PC-9 (cell line): ENCODE results near the gene PDCD1LG2. TPM values are rescaled to one million over a fixed set of nuclear protein-coding genes. Genes with fewer than 3 reads are reported as not detected.

ENCODE experiments used
- BruUV-seq: library from RNA; stranded (reverse); fragments of 400-500 nt; replicated peaks from 2 replicates; lab custom pipeline; 2021; lab: Mats Ljungman, UMichigan
- CTCF ChIA-PET: fragments of 300-600 bp; sonication (Branson Sonifier 250); formaldehyde crosslinking; loops from one replicate; lab custom pipeline; 2022; ENCODE audit warnings: antibody characterized with exemption; lab: Charles Lee
- POLR2A ChIA-PET: fragments of 300-600 bp; sonication (Branson Sonifier 250); formaldehyde crosslinking; loops from one replicate; lab custom pipeline; 2022; ENCODE audit warnings: antibody characterized with exemption; ENCODE audit not compliant: unreplicated experiment; lab: Charles Lee
- DNase-seq, 2 experiments: peaks; one replicate each; pipeline versions ENCODE4 v3.0.0 to v3.0.0-alpha.2; 2015 to 2022; ENCODE audit warnings: mixed read lengths in 1 of 2
- H2AFZ ChIP-seq: fragments of 200-600 bp; sonication (generic); 2 replicates; pipeline ENCODE4 v1.8.1; 2017; ENCODE audit warnings: antibody characterized with exemption
- H3F3A ChIP-seq: fragments of 200-600 bp; sonication (generic); 2 replicates; pipeline ENCODE4 v1.8.1; 2017; ENCODE audit warnings: antibody characterized with exemption, mild to moderate bottlenecking, low read depth; ENCODE audit not compliant: insufficient read depth
- H3K27ac ChIP-seq: fragments of 200-600 bp; sonication (generic); 2 replicates; pipeline ENCODE4 v1.6.1; 2016; ENCODE audit warnings: mixed run types
- H3K27me3 ChIP-seq: fragments of 200-600 bp; sonication (generic); 2 replicates; pipeline ENCODE4 v1.6.1; 2016; ENCODE audit warnings: low read depth, mixed run types; ENCODE audit not compliant: insufficient read depth
- H3K36me3 ChIP-seq: fragments of 200-600 bp; sonication (generic); 2 replicates; pipeline ENCODE4 v1.6.1; 2016; ENCODE audit warnings: low read depth, mixed run types
- H3K4me1 ChIP-seq: fragments of 200-600 bp; sonication (generic); replicated peaks from 2 replicates; pipeline ENCODE4 v1.6.1; 2016; ENCODE audit warnings: mixed run types; ENCODE audit not compliant: insufficient read depth
- H3K4me2 ChIP-seq: fragments of 200-600 bp; sonication (generic); 2 replicates; pipeline ENCODE4 v1.6.1; 2017; ENCODE audit warnings: mixed run types
- H3K4me3 ChIP-seq: fragments of 200-600 bp; sonication (generic); 2 replicates; pipeline ENCODE4 v1.6.1; 2016; ENCODE audit warnings: mixed run types
- H3K79me2 ChIP-seq: fragments of 200-600 bp; sonication (generic); 2 replicates; pipeline ENCODE4 v1.6.1; 2017; ENCODE audit warnings: low read depth, mixed run types
- H3K9me2 ChIP-seq: fragments of 200-600 bp; sonication (generic); 2 replicates; pipeline ENCODE4 v1.8.1; 2017; ENCODE audit warnings: mild to moderate bottlenecking; ENCODE audit not compliant: insufficient read depth
- H3K9me3 ChIP-seq: fragments of 200-600 bp; sonication (generic); 2 replicates; pipeline ENCODE4 v1.8.1; 2016; ENCODE audit warnings: low read depth; ENCODE audit not compliant: insufficient read depth
- H4K20me1 ChIP-seq: fragments of 200-600 bp; sonication (generic); 2 replicates; pipeline ENCODE4 v1.8.1; 2017; ENCODE audit not compliant: insufficient read depth
- EZH2 ChIP-seq: fragments of 200-600 bp; sonication (generic); IDR thresholded peaks from 2 replicates; pipeline ENCODE4 v1.8.0; 2017; ENCODE audit warnings: antibody characterized with exemption, low read depth
- intact Hi-C: fragments of 100-400 bp; cut with micrococcal nuclease; formaldehyde crosslinking; loops from one replicate; pipeline ENCODE4 v1.10.0; 2022; ENCODE audit not compliant: unreplicated experiment
- total RNA-seq: library from RNA; stranded (reverse); gene quantifications from 2 replicates; pipeline ENCODE4 v1.2.3, GENCODE V29; 2021
- TF ChIP-seq, protein P1 (sequence below): fragments of 200-600 bp; sonication (generic); conservative IDR thresholded peaks from 2 replicates; pipeline ENCODE4 v1.6.1; 2017; ENCODE audit warnings: mixed run types, antibody characterized with exemption, mild to moderate bottlenecking, moderate library complexity

Gene PDCD1LG2
- total RNA-seq, 1 experiment from 2014 or later: 1.4 TPM

DNA sequence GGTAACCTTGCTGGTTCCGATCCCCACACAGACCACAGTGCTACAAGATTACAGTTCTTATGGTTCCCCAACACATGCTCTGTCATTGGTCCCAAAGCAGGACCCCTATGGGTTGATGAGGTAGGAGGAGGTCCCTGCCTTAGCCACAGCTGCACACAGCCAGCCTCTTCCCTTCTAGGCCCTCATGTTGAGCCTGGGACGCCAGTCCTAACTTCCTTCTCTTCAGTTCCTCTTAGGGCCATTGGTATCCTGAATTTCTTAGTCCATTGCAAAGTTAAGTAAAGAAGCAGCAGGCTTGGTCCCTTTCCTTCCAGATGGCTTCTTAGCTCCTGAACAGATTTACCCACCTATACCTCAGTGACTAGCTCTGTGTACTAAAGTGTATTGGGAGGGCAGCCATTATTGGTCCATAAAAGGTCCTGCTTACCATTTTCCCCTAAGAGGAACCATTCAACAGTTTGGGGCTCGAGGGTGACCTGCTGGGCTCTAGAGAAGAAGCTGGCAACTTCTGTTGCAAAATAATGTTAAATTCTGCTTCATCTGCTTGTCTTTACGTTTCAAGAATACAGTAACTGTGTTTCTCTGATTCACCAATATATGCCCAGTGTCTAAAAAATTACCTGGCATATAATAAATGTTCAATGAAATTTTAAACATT is 50.2 kb downstream of the PDCD1LG2 start:
- CTCF ChIA-PET: no interaction called here
- H3K27ac ChIP-seq: no peak overlapping the region
- POLR2A ChIA-PET: no interaction called here

GRCh38 chr9:5561828-5562488 is 51.6 kb downstream of the PDCD1LG2 start:
- no peak for TF ChIP-seq EZH2
- TF ChIP-seq, protein P1, sequence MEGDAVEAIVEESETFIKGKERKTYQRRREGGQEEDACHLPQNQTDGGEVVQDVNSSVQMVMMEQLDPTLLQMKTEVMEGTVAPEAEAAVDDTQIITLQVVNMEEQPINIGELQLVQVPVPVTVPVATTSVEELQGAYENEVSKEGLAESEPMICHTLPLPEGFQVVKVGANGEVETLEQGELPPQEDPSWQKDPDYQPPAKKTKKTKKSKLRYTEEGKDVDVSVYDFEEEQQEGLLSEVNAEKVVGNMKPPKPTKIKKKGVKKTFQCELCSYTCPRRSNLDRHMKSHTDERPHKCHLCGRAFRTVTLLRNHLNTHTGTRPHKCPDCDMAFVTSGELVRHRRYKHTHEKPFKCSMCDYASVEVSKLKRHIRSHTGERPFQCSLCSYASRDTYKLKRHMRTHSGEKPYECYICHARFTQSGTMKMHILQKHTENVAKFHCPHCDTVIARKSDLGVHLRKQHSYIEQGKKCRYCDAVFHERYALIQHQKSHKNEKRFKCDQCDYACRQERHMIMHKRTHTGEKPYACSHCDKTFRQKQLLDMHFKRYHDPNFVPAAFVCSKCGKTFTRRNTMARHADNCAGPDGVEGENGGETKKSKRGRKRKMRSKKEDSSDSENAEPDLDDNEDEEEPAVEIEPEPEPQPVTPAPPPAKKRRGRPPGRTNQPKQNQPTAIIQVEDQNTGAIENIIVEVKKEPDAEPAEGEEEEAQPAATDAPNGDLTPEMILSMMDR: no peak
- Histone ChIP-seq H3K27ac (no peak overlapping the region), H2AFZ (no peak overlapping the region), H3K4me1 (no peaks in the 10 kb centered on the region), H3K4me2 (no peak overlapping the region), H3K9me3 (no peaks in the 10 kb centered on the region), H4K20me1 (no peaks in the 10 kb centered on the region), H3F3A (no peaks in the 10 kb centered on the region), H3K27me3 (no peaks in the 10 kb centered on the region), H3K36me3 (no peaks in the 10 kb centered on the region), H3K9me2 (no peaks in the 10 kb centered on the region), H3K79me2 (no peaks in the 10 kb centered on the region), H3K4me3 (no peak overlapping the region)
- CTCF ChIA-PET: no interaction called here
- POLR2A ChIA-PET: no interaction called here
- no TSS peak for BruUV-seq
- intact Hi-C loops: no loop called here
- DNase-seq: no peak

More for the DNA sequence above, 50.2 kb downstream of the PDCD1LG2 start:
- Histone ChIP-seq H3F3A (no peaks in the 10 kb centered on the region), H3K36me3 (no peaks in the 10 kb centered on the region), H3K79me2 (no peaks in the 10 kb centered on the region), H3K4me2 (no peak overlapping the region), H4K20me1 (no peaks in the 10 kb centered on the region), H3K9me3 (no peaks in the 10 kb centered on the region), H2AFZ (no peak overlapping the region), H3K9me2 (no peaks in the 10 kb centered on the region), H3K4me1 (no peaks in the 10 kb centered on the region), H3K4me3 (no peak overlapping the region), H3K27me3 (no peaks in the 10 kb centered on the region)
- no peak for DNase-seq
- no TSS peak for BruUV-seq
- intact Hi-C loops: no loop called here
- no peak for TF ChIP-seq EZH2
- TF ChIP-seq, protein P1: no peak

GRCh38 chr9:5562806-5563416 is 52.6 kb downstream of the PDCD1LG2 start:
- Histone ChIP-seq H3K4me1 (no peaks in the 10 kb centered on the region), H3K9me2 (no peaks in the 10 kb centered on the region), H4K20me1 (no peaks in the 10 kb centered on the region), H3K79me2 (no peaks in the 10 kb centered on the region), H3K36me3 (no peaks in the 10 kb centered on the region), H2AFZ (no peak overlapping the region), H3K4me2 (no peak overlapping the region), H3K4me3 (no peak overlapping the region), H3K9me3 (no peaks in the 10 kb centered on the region), H3K27ac (no peak overlapping the region), H3F3A (no peaks in the 10 kb centered on the region), H3K27me3 (no peaks in the 10 kb centered on the region)
- CTCF ChIA-PET: no interaction called here
- intact Hi-C loops: no loop called here
- no peak for TF ChIP-seq EZH2
- TF ChIP-seq, protein P1: no peak
- POLR2A ChIA-PET: no interaction called here
- no TSS peak for BruUV-seq
- no peak for DNase-seq
